Colonic mucosa (tissue), 4 donors: ENCODE data around the gene RAD51B. TPM values are rescaled to one million over a fixed set of nuclear protein-coding genes. Genes with fewer than 3 reads are reported as not detected.

ENCODE experiments used
- DNase-seq: peaks from one replicate; pipeline ENCODE4 v3.0.0-alpha.2; 2020
- H3K27ac ChIP-seq: fragments of 200-600 bp; one replicate; pipeline ENCODE4 v1.8.0; 2021
- H3K27me3 ChIP-seq: fragments of 200-600 bp; one replicate; pipeline ENCODE4 v1.8.0; 2021
- H3K36me3 ChIP-seq: fragments of 200-600 bp; one replicate; pipeline ENCODE4 v1.8.0; 2021
- H3K4me1 ChIP-seq: fragments of 200-600 bp; one replicate; pipeline ENCODE4 v1.8.0; 2021; ENCODE audit warnings: mild to moderate bottlenecking
- H3K4me3 ChIP-seq: fragments of 200-600 bp; one replicate; pipeline ENCODE4 v1.8.0; 2021
- H3K9ac ChIP-seq, 2 donors: one replicate each; pipeline ENCODE4 v1.7.0; 2013; ENCODE audit warnings: control low read depth in 2 of 2, low read depth in 2 of 2, low read length in 2 of 2
- H3K9me3 ChIP-seq: fragments of 200-600 bp; one replicate; pipeline ENCODE4 v1.8.0; 2021
- intact Hi-C: fragments of 100-400 bp; cut with DNase I; formaldehyde crosslinking; loops from one replicate; pipeline ENCODE4 v1.14.1; 2022
- total RNA-seq, 2 donors: library from RNA; stranded (reverse); fragmentation: NEBNext Ultra II Directional in 1 of 2; extraction: Animal tissue kit (Norgen Biotek cat#: 25700) in 1 of 2; gene quantifications; one replicate each; pipeline ENCODE4 v1.2.1, GENCODE V29; 2021
- TF ChIP-seq, protein P1 (sequence below): fragments of 200-600 bp; IDR thresholded peaks from one replicate; pipeline ENCODE4 v1.8.0; 2022; ENCODE audit warnings: antibody characterized with exemption, mild to moderate bottlenecking
- donor health status: healthy.
- donor health status: DM: no; HTN: no; CAD: no.
- donor health status: DM: no; HTN: no; CAD: no.

The RAD51B gene
- total RNA-seq, 2 donors from 2014 or later = 12.7 to 22.0 TPM

DNA sequence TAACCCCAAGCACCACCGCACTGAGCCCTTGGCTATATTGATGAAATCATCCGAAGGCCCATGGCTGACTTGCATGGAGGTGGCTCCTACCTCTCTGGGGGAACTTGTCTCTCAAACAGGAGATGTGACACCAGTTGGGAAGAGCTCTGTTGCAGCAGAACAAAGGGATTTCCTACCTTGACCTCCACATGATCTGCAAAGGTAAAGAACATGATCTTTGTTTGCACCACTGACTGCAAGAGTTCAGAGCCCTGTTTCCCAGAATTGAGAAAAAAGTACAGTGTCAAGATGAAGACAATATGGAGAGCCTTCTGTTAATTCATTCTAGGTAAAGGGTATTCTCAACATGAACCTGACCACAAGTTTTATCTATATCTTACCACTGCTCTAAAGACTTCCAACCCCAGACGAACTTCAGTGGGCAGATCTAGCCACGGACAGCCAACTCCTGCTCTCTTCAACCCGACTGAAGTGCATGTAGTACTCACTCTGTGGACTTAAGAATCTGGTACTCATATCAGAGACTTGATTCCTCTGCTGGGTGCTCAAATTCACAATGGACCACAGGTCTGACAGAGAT, 35.2 kb upstream of the RAD51B start:
- intact Hi-C loops = no loop called here
- Histone ChIP-seq H3K9me3 (no peaks in the 10 kb centered on the region), H3K27me3 (no peaks in the 10 kb centered on the region), H3K27ac (no peak overlapping the region), H3K4me3 (no peak overlapping the region), H3K4me1 (no peaks in the 10 kb centered on the region), H3K36me3 (peaks cover 14% of the 10 kb centered on the region), H3K9ac (no peak overlapping the region)
- DNase-seq = no peak
- TF ChIP-seq, protein P1, sequence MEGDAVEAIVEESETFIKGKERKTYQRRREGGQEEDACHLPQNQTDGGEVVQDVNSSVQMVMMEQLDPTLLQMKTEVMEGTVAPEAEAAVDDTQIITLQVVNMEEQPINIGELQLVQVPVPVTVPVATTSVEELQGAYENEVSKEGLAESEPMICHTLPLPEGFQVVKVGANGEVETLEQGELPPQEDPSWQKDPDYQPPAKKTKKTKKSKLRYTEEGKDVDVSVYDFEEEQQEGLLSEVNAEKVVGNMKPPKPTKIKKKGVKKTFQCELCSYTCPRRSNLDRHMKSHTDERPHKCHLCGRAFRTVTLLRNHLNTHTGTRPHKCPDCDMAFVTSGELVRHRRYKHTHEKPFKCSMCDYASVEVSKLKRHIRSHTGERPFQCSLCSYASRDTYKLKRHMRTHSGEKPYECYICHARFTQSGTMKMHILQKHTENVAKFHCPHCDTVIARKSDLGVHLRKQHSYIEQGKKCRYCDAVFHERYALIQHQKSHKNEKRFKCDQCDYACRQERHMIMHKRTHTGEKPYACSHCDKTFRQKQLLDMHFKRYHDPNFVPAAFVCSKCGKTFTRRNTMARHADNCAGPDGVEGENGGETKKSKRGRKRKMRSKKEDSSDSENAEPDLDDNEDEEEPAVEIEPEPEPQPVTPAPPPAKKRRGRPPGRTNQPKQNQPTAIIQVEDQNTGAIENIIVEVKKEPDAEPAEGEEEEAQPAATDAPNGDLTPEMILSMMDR = no peak

DNA sequence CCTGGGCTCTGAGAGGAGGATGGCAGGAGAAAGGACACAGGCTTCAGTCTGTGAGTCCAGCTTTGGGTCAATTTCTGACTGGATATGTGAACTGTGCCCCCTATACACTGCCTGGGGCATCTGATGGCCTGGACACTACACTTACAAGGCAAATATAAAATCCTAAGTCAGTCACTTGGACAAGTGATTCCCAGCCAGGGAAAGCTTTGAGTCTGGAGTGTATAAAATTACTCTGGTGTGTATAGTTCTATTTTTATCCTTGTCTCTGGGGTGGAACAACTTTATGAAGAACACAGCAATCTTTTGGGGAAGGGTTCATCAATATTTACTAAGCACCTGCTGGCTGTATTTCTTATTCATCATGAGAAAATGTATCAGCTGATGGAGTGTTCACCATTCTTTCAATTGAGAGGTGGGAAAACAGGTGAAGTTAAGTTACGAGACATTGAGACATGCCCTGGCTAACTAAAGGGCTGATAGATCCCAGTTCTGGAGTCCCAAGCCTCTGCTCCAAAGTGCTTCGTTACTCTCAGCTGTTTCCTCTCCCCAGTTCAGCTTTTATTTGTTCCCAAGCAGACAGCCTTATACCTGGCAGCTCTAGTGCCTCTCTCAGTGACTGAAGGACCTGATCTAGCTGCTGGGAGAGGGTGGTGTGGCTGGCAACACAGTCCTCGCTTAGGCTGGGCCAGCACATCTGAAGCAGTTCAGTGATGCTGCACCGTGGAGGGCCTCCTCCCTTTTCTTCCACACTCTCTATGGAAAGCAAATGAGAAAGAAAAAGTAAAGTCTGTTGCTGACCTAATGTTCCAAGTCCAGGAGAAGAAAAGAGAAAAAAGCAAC, 34.1 kb upstream of the RAD51B start:
- H3K36me3 ChIP-seq = peaks cover 11% of the 10 kb centered on the region

DNA sequence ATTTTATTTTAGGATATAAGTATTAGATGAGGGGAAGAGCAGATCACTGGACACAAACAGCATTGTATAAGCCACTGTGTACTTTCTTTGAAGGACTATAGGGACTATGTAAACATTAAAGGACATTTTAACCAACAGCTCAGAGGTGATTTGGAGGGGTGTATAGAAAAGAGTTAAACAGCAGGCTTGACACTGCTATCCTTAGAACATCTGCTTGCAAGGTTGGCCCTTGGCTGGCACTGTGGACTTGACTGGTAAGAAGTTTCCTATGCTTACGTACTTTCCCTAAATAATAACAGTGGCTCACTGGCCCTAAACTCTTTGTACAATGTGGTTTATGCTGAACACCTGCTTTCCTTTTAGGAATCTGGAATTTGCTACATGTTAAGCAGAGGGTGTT, 31.9 kb upstream of the RAD51B start:
- Histone ChIP-seq H3K9me3 (no peaks in the 10 kb centered on the region), H3K4me3 (no peak overlapping the region), H3K27ac (no peak overlapping the region), H3K27me3 (no peaks in the 10 kb centered on the region), H3K9ac (no peak overlapping the region), H3K4me1 (no peaks in the 10 kb centered on the region), H3K36me3 (peaks cover 11% of the 10 kb centered on the region)
- TF ChIP-seq, protein P1 = no peak
- DNase-seq = no peak
- intact Hi-C loops = no loop called here

More for the DNA sequence above, 34.1 kb upstream of the RAD51B start:
- Histone ChIP-seq H3K9ac (no peak overlapping the region), H3K27ac (no peak overlapping the region), H3K4me1 (no peaks in the 10 kb centered on the region), H3K27me3 (no peaks in the 10 kb centered on the region), H3K4me3 (no peak overlapping the region), H3K9me3 (no peaks in the 10 kb centered on the region)
- TF ChIP-seq, protein P1 = no peak
- no peak for DNase-seq
- intact Hi-C loops = no loop called here

DNA sequence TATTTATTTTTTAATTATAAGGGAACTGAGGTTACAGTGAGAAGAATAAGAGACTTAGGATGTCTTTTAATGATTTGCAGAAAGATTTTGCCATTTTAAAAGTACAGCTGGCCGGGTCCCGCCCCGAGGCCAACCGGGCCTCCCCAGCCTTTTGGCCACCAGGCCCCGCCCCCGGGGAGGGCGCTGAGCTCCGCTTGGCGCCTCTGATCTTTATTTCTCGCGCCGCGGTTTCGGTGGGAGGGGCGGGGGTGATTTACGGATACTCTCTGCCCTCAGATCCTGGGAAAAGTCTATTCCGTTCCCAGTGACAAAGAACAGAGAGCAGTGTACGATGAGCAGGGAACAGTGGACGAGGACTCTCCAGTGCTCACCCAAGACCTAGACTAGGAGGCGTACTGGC, 20.8 kb upstream of the RAD51B start:
- Histone ChIP-seq H3K27me3 (no peaks in the 10 kb centered on the region), H3K27ac (no peak overlapping the region), H3K4me3 (no peak overlapping the region), H3K9me3 (no peaks in the 10 kb centered on the region), H3K4me1 (no peaks in the 10 kb centered on the region), H3K36me3 (peaks cover 6% of the 10 kb centered on the region), H3K9ac (no peak overlapping the region)
- no peak for DNase-seq
- intact Hi-C loops = no loop called here
- TF ChIP-seq, protein P1 = no peak

DNA sequence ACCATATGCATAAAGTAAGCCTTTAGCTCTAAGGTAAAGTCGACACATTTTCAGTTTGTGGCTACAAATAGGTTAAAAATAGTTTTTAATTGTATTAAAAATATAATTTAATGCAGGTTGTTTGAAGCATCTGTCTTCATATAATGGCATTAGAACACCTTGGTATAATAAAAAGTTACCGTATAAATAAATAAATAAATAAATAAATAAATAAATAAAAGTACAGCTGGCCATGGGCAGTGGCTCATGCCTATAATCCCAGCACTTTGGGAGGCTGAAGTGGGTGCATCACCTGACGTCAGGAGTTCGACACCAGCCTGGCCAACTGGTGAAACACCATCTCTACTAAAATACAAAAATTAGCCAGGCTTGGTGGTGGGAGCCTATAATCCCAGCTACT, 18.8 kb upstream of the RAD51B start:
- no peaks in the 10 kb centered on the region for H3K4me1 ChIP-seq
- H3K27me3 ChIP-seq = no peaks in the 10 kb centered on the region
- no peaks in the 10 kb centered on the region for H3K9me3 ChIP-seq
- H3K36me3 ChIP-seq = peaks cover 13% of the 10 kb centered on the region
- H3K27ac ChIP-seq = no peak overlapping the region
- intact Hi-C loops = no loop called here
- no peak overlapping the region for H3K4me3 ChIP-seq
- H3K9ac ChIP-seq = no peak overlapping the region
- no peak for DNase-seq
- TF ChIP-seq, protein P1 = no peak
